AG04450 (cell line): Measurements from ENCODE around the gene MCRIP2. TPM values are rescaled to one million over a fixed set of nuclear protein-coding genes. Genes with fewer than 3 reads are reported as not detected.

Source experiments
- CTCF ChIA-PET: fragments of 300-600, 350-600 bp; formaldehyde crosslinking; extraction: SDS; loops from one replicate; lab custom pipeline; 2022; ENCODE audit warnings: antibody characterized with exemption, inconsistent platforms; lab: Charles Lee
- POLR2A ChIA-PET: fragments of 350-600 bp; formaldehyde crosslinking; extraction: SDS; loops from one replicate; lab custom pipeline; 2021; ENCODE audit warnings: antibody characterized with exemption, inconsistent platforms; lab: Yijun Ruan, JAX
- DNase-seq: peaks from one replicate; pipeline ENCODE4 v3.0.0-alpha.2; 2011; ENCODE audit warnings: low read depth, low spot score
- H3K27ac ChIP-seq: one replicate; pipeline ENCODE4 v1.5.1; 2012; ENCODE audit warnings: low read depth, low read length, control low read depth
- H3K27me3 ChIP-seq: one replicate; pipeline ENCODE4 v1.6.0; 2012; ENCODE audit warnings: low read length; ENCODE audit not compliant: control insufficient read depth, insufficient read depth
- H3K4me3 ChIP-seq: 2 replicates; pipeline ENCODE4 v1.5.1; 2011; ENCODE audit warnings: mild to moderate bottlenecking, low read depth, low read length, control low read depth
- H3K9me3 ChIP-seq: 2 replicates; pipeline ENCODE4 v1.5.1; 2012; ENCODE audit warnings: low read length; ENCODE audit not compliant: control insufficient read depth, insufficient read depth
- polyA plus RNA-seq: library from polyadenylated mRNA; depleted of rRNA; stranded (reverse); fragments of >200 nt; gene quantifications from 2 replicates; pipeline ENCODE4 v1.2.3, GENCODE V29; 2011
- TF ChIP-seq, protein P1 (sequence below): IDR thresholded peaks from 2 replicates; pipeline ENCODE4 v1.5.1; 2011; ENCODE audit warnings: low read depth, low read length, control low read depth, inconsistent platforms

Gene MCRIP2
- polyA plus RNA-seq, 1 experiment, result 6.7 TPM

DNA sequence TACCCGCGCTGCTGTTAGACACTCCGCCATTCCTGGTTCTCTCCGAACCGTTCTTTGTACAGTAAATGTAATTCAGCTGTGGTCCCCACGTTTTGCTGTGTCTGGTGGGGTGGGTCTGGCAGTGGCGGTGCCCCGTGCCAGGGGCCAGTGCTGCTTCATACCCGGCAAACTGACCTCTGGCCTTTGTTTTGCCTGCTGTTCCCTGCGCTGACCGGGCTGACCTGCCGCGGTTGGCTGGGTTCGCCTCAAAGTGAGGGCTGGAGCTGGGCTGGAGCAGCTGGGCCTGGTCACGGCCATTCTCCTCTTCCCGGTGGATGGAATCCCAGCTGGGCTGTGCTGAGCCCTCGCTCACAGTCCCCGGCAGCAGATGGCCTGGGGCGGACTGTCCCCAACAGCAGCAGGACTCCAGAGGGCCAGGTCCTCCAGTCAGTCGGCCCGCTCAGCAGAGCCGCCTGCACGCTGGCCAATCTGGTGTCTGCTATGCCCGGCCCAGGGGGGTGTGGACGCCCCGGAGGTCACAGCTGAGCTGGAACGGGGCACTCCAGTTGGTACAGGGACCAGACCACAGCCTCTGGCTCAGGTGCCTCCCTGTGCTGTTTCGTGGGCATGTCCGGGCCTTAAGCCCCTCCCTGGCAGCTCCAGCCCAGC is 12.3 kb upstream of the MCRIP2 start:
- H3K27me3 ChIP-seq, result no peaks in the 10 kb centered on the region
- no peak overlapping the region for H3K4me3 ChIP-seq
- CTCF ChIA-PET, result interaction anchor here (0.6 kb wide), 1 partner anchor 665 kb away, joined by 3 read pairs; no protein-coding TSS in a partner anchor
- no peak for DNase-seq
- POLR2A ChIA-PET, result no interaction called here
- H3K27ac ChIP-seq, result no peak overlapping the region
- peaks cover 14% of the 10 kb centered on the region; the same call in 1 of the 2 replicates for H3K9me3 ChIP-seq
- TF ChIP-seq, protein P1, sequence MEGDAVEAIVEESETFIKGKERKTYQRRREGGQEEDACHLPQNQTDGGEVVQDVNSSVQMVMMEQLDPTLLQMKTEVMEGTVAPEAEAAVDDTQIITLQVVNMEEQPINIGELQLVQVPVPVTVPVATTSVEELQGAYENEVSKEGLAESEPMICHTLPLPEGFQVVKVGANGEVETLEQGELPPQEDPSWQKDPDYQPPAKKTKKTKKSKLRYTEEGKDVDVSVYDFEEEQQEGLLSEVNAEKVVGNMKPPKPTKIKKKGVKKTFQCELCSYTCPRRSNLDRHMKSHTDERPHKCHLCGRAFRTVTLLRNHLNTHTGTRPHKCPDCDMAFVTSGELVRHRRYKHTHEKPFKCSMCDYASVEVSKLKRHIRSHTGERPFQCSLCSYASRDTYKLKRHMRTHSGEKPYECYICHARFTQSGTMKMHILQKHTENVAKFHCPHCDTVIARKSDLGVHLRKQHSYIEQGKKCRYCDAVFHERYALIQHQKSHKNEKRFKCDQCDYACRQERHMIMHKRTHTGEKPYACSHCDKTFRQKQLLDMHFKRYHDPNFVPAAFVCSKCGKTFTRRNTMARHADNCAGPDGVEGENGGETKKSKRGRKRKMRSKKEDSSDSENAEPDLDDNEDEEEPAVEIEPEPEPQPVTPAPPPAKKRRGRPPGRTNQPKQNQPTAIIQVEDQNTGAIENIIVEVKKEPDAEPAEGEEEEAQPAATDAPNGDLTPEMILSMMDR, result no peak

- Histone ChIP-seq H3K27me3 (no peaks in the 10 kb centered on the region), H3K9me3 (peaks cover 14% of the 10 kb centered on the region; the same call in 1 of the 2 replicates), H3K27ac (no peak overlapping the region), H3K4me3 (no peak overlapping the region)
- CTCF ChIA-PET, result no interaction called here
- POLR2A ChIA-PET, result no interaction called here
- DNase-seq, result no peak
- TF ChIP-seq, protein P1, result no peak
These were observed 11.8 kb upstream of the MCRIP2 start for GRCh38 chr16:629833-630248.

- POLR2A ChIA-PET, result interaction anchor here (0.6 kb wide), 1 partner anchor 218 kb away, joined by 4 read pairs; no protein-coding TSS in a partner anchor
- Histone ChIP-seq H3K27ac (no peak overlapping the region), H3K4me3 (no peak overlapping the region), H3K27me3 (no peaks in the 10 kb centered on the region), H3K9me3 (peaks cover 14% of the 10 kb centered on the region; the same call in 1 of the 2 replicates)
- TF ChIP-seq, protein P1, result no peak
- CTCF ChIA-PET, result no interaction called here
- DNase-seq, result no peak
These were observed 11.3 kb upstream of the MCRIP2 start for GRCh38 chr16:630249-630814.

GRCh38 chr16:630815-631405 is 10.7 kb upstream of the MCRIP2 start, which contains the start of gene WFIKKN1:
Gene WFIKKN1, plus strand, starts transcription at chr16:630985. Its CDS starts 269 bp downstream, at chr16:631254.
- ChIA-PET CTCF (no interaction called here), POLR2A (interaction anchor here (0.6 kb wide), 2 partner anchors 219 to 1642 kb away, joined by 4 to 5 read pairs; no protein-coding TSS in a partner anchor)
- H3K27ac ChIP-seq, result no peak within 1 kb of the TSS
- no peak for DNase-seq
- peaks cover 10% of the 10 kb centered on the region; the same call in 1 of the 2 replicates for H3K9me3 ChIP-seq
- no peak within 1 kb of the TSS for H3K4me3 ChIP-seq
- no peaks in the 10 kb centered on the region for H3K27me3 ChIP-seq
- TF ChIP-seq, protein P1, result no peak
